Lower leg skin (tissue), 4 donors: ENCODE data around the gene YES1. TPM values are rescaled to one million over a fixed set of nuclear protein-coding genes. Genes with fewer than 3 reads are reported as not detected.

ENCODE experiments used
- DNase-seq, 2 donors: peaks; one replicate each; pipeline ENCODE4 v3.0.0-alpha.2; 2019; ENCODE audit warnings: low spot score in 2 of 2
- H3K4me3 ChIP-seq: fragments of 200-600 bp; sonication (generic); 2 replicates; pipeline ENCODE4 v1.5.1; 2017; ENCODE audit warnings: mild to moderate bottlenecking, low read depth; ENCODE audit not compliant: poor library complexity, severe bottlenecking
- POLR2A ChIP-seq, 2 donors: fragments of 450-650 bp; IDR thresholded peaks; one replicate each; pipeline ENCODE4 v1.6.1; 2016 to 2017; ENCODE audit warnings: antibody characterized with exemption in 2 of 2, mild to moderate bottlenecking in 1 of 2, moderate library complexity in 1 of 2
- WGBS, 2 donors: methylation state at CpG; one replicate each; pipeline ENCODE4 v1.1.5; 2018; 5-methylcytosine and 5-hydroxymethylcytosine counted together
- intact Hi-C: fragments of 100-400 bp; cut with DNase I; formaldehyde crosslinking; loops from one replicate; pipeline ENCODE4 v1.15.0; 2023; ENCODE audit warnings: low total_unique reads
- total RNA-seq, 4 donors: library from RNA; depleted of rRNA; stranded (reverse); fragments of >200 nt; gene quantifications; one replicate each; pipeline ENCODE4 v1.1.0, GENCODE V29; 2016
- TF ChIP-seq, protein P1 (sequence below), 3 donors: fragments of 450-650 bp; IDR thresholded peaks; one replicate each; pipeline ENCODE4 v1.5.1; 2016; ENCODE audit warnings: antibody characterized with exemption in 3 of 3, mild to moderate bottlenecking in 3 of 3, moderate library complexity in 2 of 3

YES1 gene
- total RNA-seq, 4 donors from 2014 or later = 62.3 to 133 (median 90.0) TPM

DNA sequence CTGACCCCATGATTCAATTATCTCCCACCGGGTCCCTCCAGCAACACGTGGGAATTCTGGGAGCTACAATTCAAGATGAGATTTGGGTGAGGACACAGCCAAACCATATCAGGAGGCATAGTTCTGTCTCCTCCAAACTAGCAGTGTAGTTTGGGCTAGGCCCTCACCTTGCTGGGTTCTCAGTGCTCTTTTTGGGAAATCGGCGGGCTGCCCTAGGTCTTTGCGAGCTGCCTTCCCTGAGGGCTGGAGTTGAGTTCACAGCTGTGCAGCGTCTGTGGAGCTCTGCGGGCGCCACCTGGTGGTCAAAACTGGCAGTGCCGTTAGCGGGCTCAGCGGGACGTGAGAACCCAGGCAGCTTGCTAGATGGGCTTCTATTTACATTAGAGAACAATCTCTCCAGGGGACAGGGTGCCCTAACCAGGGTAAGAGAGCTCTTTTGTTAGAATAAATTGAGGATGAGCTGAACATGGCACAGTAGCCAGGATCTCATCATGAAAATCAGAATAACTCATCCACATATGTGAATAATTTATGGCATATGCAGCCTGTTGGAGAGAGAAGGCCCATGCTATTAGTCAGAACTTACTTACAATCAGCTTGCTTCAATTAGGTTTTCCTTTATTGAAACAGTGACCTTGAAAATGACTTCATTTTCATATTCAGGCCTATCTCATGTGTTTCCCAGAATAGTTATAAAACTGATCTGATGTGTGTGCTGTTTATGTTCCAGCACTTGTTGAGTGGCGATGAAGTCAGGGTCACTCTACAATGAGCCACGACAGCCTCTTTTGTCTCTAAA is 27.4 kb upstream of the YES1 start:
- TF ChIP-seq, protein P1, sequence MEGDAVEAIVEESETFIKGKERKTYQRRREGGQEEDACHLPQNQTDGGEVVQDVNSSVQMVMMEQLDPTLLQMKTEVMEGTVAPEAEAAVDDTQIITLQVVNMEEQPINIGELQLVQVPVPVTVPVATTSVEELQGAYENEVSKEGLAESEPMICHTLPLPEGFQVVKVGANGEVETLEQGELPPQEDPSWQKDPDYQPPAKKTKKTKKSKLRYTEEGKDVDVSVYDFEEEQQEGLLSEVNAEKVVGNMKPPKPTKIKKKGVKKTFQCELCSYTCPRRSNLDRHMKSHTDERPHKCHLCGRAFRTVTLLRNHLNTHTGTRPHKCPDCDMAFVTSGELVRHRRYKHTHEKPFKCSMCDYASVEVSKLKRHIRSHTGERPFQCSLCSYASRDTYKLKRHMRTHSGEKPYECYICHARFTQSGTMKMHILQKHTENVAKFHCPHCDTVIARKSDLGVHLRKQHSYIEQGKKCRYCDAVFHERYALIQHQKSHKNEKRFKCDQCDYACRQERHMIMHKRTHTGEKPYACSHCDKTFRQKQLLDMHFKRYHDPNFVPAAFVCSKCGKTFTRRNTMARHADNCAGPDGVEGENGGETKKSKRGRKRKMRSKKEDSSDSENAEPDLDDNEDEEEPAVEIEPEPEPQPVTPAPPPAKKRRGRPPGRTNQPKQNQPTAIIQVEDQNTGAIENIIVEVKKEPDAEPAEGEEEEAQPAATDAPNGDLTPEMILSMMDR (IDR thresholded peaks at IDR 0.05) = peak in 1 of 3 donors; percentile 85
- no peak for TF ChIP-seq POLR2A (IDR thresholded peaks at IDR 0.05)
- intact Hi-C loops = loop anchor here (5.0 to 10.0 kb wide), 2 partner anchors 125 to 222 kb away; partner anchors contain the start of gene ENOSF1
- DNase-seq = peak; percentile 75 to 98

DNA sequence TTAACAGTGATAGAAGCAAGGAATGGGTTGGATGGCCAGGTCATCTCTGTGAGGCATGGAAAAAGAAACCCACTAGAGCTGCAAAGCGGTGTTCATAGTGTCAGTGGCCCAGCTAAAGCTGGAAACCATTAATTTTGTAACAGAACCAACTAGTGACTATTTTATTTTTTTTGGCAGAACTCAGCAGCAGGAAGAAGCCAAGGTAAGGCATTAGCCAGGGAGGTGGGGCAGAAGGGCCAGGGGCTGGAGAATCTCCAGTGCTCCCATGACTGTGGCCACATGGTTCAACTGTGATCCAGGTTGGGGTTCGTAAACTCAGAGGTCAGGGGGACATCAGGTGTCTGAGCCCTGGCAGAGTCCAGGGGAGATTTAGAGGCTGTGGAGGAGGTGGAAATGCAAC is 25.9 kb upstream of the YES1 start:
- TF ChIP-seq POLR2A (IDR thresholded peaks at IDR 0.05) = no peak
- TF ChIP-seq, protein P1 (IDR thresholded peaks at IDR 0.05) = no peak
- no peak for DNase-seq
- no peak overlapping the region for H3K4me3 ChIP-seq
- WGBS, 2 donors = 65 to 77% methylated on average over 2 of the region's 2 CpGs
- intact Hi-C loops = loop anchor here (5.0 to 10.0 kb wide), 2 partner anchors 123 to 221 kb away; partner anchors contain the start of gene ENOSF1

More for the DNA sequence above, 27.4 kb upstream of the YES1 start:
- no peak overlapping the region for H3K4me3 ChIP-seq
- 17 to 20% methylated on average over 14 of the region's 14 CpGs for WGBS, 2 donors

GRCh38 chr18:834082-834720 is 22.2 kb upstream of the YES1 start:
- H3K4me3 ChIP-seq = no peak overlapping the region
- DNase-seq = no peak
- no peak for TF ChIP-seq POLR2A (IDR thresholded peaks at IDR 0.05)
- TF ChIP-seq, protein P1 (IDR thresholded peaks at IDR 0.05) = no peak
- intact Hi-C loops = loop anchor here (10.0 kb wide), 1 partner anchor 119 kb away; the partner anchor contains the start of gene ENOSF1
- WGBS, 2 donors = 79 to 84% methylated on average over 8 of the region's 8 CpGs

GRCh38 chr18:833197-833596 is 21.2 kb upstream of the YES1 start:
- TF ChIP-seq, protein P1 (IDR thresholded peaks at IDR 0.05) = no peak
- no peak for TF ChIP-seq POLR2A (IDR thresholded peaks at IDR 0.05)
- no peak overlapping the region for H3K4me3 ChIP-seq
- intact Hi-C loops = loop anchor here (10.0 kb wide), 1 partner anchor 118 kb away; the partner anchor contains the start of gene ENOSF1
- 91 to 96% methylated on average over 4 of the region's 4 CpGs for WGBS, 2 donors
- no peak for DNase-seq

DNA sequence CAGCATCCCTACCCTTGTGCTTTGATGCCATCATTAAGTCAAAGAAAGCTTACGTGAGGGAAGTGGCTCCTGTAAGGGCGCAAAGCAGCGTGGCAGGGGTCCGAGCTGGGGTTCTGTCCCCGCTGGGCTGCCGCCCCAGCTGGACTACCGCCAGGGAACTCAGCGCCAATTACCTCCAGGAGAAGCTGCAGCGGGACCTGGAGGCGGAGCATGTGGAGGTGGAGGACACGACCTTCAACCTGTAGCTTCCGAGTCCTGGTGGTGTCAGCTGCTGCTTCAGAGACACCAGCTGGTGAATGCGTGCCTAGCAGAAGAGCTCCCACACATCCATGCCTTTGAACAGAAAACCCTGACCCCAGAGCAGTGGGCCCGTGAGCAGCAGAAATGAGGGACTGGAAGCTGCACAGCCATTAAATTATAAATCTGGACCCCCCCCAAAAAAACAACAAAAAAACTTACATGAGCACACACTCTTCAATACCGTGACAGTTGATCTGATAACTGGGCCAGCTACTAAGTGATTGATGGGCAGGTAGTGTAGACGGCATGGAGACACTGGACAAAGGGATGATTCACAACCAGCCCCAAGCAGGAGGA is 20.1 kb upstream of the YES1 start:
- DNase-seq = no peak
- TF ChIP-seq, protein P1 (IDR thresholded peaks at IDR 0.05) = no peak
- TF ChIP-seq POLR2A (IDR thresholded peaks at IDR 0.05) = no peak
- WGBS, 2 donors = 22 to 37% methylated on average over 14 to 16 of the region's 16 CpGs
- intact Hi-C loops = loop anchor here (10.0 kb wide), 1 partner anchor 117 kb away; the partner anchor contains the start of gene ENOSF1
- no peak overlapping the region for H3K4me3 ChIP-seq
